Neural progenitor cell (in vitro differentiated cells): Measurements from ENCODE around the gene RAD51B. TPM values are rescaled to one million over a fixed set of nuclear protein-coding genes. Genes with fewer than 3 reads are reported as not detected.

ENCODE experiments used
- DNase-seq: peaks from one replicate; pipeline ENCODE4 v3.0.0-alpha.2; 2016; ENCODE audit warnings: low spot score
- H2AFZ ChIP-seq: fragments of 200-600 bp; sonication (generic); replicated peaks from 2 replicates; pipeline ENCODE4 v1.6.1; 2016; ENCODE audit warnings: antibody characterized with exemption
- H3F3A ChIP-seq: fragments of 200-600 bp; sonication (generic); 2 replicates; pipeline ENCODE4 v1.6.1; 2016; ENCODE audit warnings: antibody characterized with exemption, low read depth
- H3K27ac ChIP-seq: fragments of 200-600 bp; sonication (generic); 2 replicates; pipeline ENCODE4 v1.5.1; 2016; ENCODE audit warnings: mild to moderate bottlenecking
- H3K27me3 ChIP-seq: fragments of 200-600 bp; sonication (generic); 2 replicates; pipeline ENCODE4 v1.6.1; 2016; ENCODE audit warnings: mild to moderate bottlenecking, moderate library complexity
- H3K36me3 ChIP-seq: fragments of 200-600 bp; sonication (generic); 2 replicates; pipeline ENCODE4 v1.5.1; 2016
- H3K4me1 ChIP-seq: fragments of 200-600 bp; sonication (generic); 2 replicates; pipeline ENCODE4 v1.6.1; 2016; ENCODE audit warnings: mixed run types
- H3K4me2 ChIP-seq: fragments of 200-600 bp; sonication (generic); 2 replicates; pipeline ENCODE4 v1.6.1; 2016
- H3K4me3 ChIP-seq: fragments of 200-600 bp; sonication (generic); 2 replicates; pipeline ENCODE4 v1.5.1; 2016
- H3K79me2 ChIP-seq: fragments of 200-600 bp; sonication (generic); 2 replicates; pipeline ENCODE4 v1.6.1; 2016; ENCODE audit warnings: low read depth
- H3K9ac ChIP-seq: fragments of 200-600 bp; sonication (generic); 2 replicates; pipeline ENCODE4 v1.6.1; 2016
- H3K9me3 ChIP-seq: fragments of 200-600 bp; sonication (generic); 2 replicates; pipeline ENCODE4 v1.5.1; 2016; ENCODE audit warnings: low read depth
- H4K20me1 ChIP-seq: fragments of 200-600 bp; sonication (generic); 2 replicates; pipeline ENCODE4 v1.6.1; 2016; ENCODE audit warnings: low read depth
- H3K27ac Mint-ChIP-seq: 3 replicates; pipeline ENCODE4 v1.8.0; 2021; ENCODE audit warnings: mixed read lengths
- H3K27me3 Mint-ChIP-seq: 2 replicates; pipeline ENCODE4 v1.8.0; 2022; ENCODE audit warnings: low read depth, mild to moderate bottlenecking, inconsistent platforms, moderate library complexity, mixed read lengths; ENCODE audit not compliant: insufficient read depth
- H3K36me3 Mint-ChIP-seq: 3 replicates; pipeline ENCODE4 v1.8.0; 2021; ENCODE audit warnings: mixed read lengths
- H3K4me1 Mint-ChIP-seq: 3 replicates; pipeline ENCODE4 v1.8.0; 2021; ENCODE audit warnings: mixed read lengths
- H3K4me3 Mint-ChIP-seq: 3 replicates; pipeline ENCODE4 v1.8.0; 2021; ENCODE audit warnings: mild to moderate bottlenecking, moderate library complexity, mixed read lengths
- H3K9me3 Mint-ChIP-seq: 3 replicates; pipeline ENCODE4 v1.8.0; 2020; ENCODE audit warnings: mixed read lengths
- EZH2 ChIP-seq: fragments of 200-600 bp; sonication (generic); IDR thresholded peaks from 2 replicates; pipeline ENCODE4 v1.6.1; 2017; ENCODE audit warnings: antibody characterized with exemption, mild to moderate bottlenecking, moderate library complexity
- EZH2phosphoT487 ChIP-seq: fragments of 200-600 bp; sonication (generic); IDR thresholded peaks from 2 replicates; pipeline ENCODE4 v1.6.1; 2017; ENCODE audit warnings: antibody characterized with exemption
- total RNA-seq: library from RNA; depleted of rRNA; stranded (reverse); fragments of >200 nt; gene quantifications from 2 replicates; pipeline ENCODE4 v1.2.3, GENCODE V29; 2015; ENCODE audit warnings: low replicate concordance
- TF ChIP-seq, protein P1 (sequence below): fragments of 200-600 bp; sonication (generic); IDR thresholded peaks from 2 replicates; pipeline ENCODE4 v1.5.1; 2017; ENCODE audit warnings: antibody characterized with exemption, mild to moderate bottlenecking

RAD51B gene
- total RNA-seq, 1 donor from 2014 or later: 50.5 TPM

- no peak overlapping the region for H3K4me3 ChIP-seq
- peaks cover 3% of the 10 kb centered on the region for H3K4me1 Mint-ChIP-seq
- no peaks in the 10 kb centered on the region for H4K20me1 ChIP-seq
- H3K4me2 ChIP-seq: no peak overlapping the region
- H3F3A ChIP-seq: no peaks in the 10 kb centered on the region
- no peak overlapping the region for H3K4me3 Mint-ChIP-seq
- H3K36me3 ChIP-seq: no peaks in the 10 kb centered on the region
- H3K27ac ChIP-seq: no peak overlapping the region
- no peak for TF ChIP-seq EZH2phosphoT487
- no peak for DNase-seq
- H3K79me2 ChIP-seq: no peaks in the 10 kb centered on the region
- H3K4me1 ChIP-seq: no peaks in the 10 kb centered on the region
- peaks cover 3% of the 10 kb centered on the region for H3K36me3 Mint-ChIP-seq
- H3K27ac Mint-ChIP-seq: no peak overlapping the region
- no peaks in the 10 kb centered on the region for H3K27me3 Mint-ChIP-seq
- no peak overlapping the region for H2AFZ ChIP-seq
- peaks cover 14% of the 10 kb centered on the region for H3K9me3 Mint-ChIP-seq
- H3K27me3 ChIP-seq: no peaks in the 10 kb centered on the region
- no peaks in the 10 kb centered on the region for H3K9me3 ChIP-seq
- H3K9ac ChIP-seq: no peak overlapping the region
Measured at GRCh38 chr14:67999290-67999689, 179.7 kb downstream of the RAD51B start.

GRCh38 chr14:67999705-68000384, 180.3 kb downstream of the RAD51B start:
- Histone ChIP-seq H3K4me3 (no peak overlapping the region), H3K4me2 (no peak overlapping the region), H3F3A (no peaks in the 10 kb centered on the region), H3K27ac (no peak overlapping the region), H3K36me3 (no peaks in the 10 kb centered on the region), H3K4me1 (no peaks in the 10 kb centered on the region), H3K27me3 (no peaks in the 10 kb centered on the region), H3K9ac (no peak overlapping the region), H3K9me3 (no peaks in the 10 kb centered on the region), H2AFZ (no peak overlapping the region), H3K79me2 (no peaks in the 10 kb centered on the region), H4K20me1 (no peaks in the 10 kb centered on the region)
- no peak for DNase-seq
- no peaks in the 10 kb centered on the region for H3K27me3 Mint-ChIP-seq
- TF ChIP-seq, protein P1, sequence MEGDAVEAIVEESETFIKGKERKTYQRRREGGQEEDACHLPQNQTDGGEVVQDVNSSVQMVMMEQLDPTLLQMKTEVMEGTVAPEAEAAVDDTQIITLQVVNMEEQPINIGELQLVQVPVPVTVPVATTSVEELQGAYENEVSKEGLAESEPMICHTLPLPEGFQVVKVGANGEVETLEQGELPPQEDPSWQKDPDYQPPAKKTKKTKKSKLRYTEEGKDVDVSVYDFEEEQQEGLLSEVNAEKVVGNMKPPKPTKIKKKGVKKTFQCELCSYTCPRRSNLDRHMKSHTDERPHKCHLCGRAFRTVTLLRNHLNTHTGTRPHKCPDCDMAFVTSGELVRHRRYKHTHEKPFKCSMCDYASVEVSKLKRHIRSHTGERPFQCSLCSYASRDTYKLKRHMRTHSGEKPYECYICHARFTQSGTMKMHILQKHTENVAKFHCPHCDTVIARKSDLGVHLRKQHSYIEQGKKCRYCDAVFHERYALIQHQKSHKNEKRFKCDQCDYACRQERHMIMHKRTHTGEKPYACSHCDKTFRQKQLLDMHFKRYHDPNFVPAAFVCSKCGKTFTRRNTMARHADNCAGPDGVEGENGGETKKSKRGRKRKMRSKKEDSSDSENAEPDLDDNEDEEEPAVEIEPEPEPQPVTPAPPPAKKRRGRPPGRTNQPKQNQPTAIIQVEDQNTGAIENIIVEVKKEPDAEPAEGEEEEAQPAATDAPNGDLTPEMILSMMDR: no peak
- TF ChIP-seq EZH2phosphoT487: no peak
- TF ChIP-seq EZH2: no peak
- H3K36me3 Mint-ChIP-seq: peaks cover 3% of the 10 kb centered on the region
- H3K4me3 Mint-ChIP-seq: no peak overlapping the region
- peaks cover 14% of the 10 kb centered on the region for H3K9me3 Mint-ChIP-seq
- H3K4me1 Mint-ChIP-seq: peaks cover 3% of the 10 kb centered on the region
- H3K27ac Mint-ChIP-seq: no peak overlapping the region

GRCh38 chr14:68000511-68000910, 180.9 kb downstream of the RAD51B start:
- Mint-ChIP-seq H3K27me3 (no peaks in the 10 kb centered on the region), H3K9me3 (peaks cover 14% of the 10 kb centered on the region), H3K4me1 (peaks cover 3% of the 10 kb centered on the region), H3K4me3 (no peak overlapping the region), H3K27ac (no peak overlapping the region), H3K36me3 (peaks cover 3% of the 10 kb centered on the region)
- H3K27me3 ChIP-seq: no peaks in the 10 kb centered on the region
- H3K36me3 ChIP-seq: no peaks in the 10 kb centered on the region
- no peaks in the 10 kb centered on the region for H4K20me1 ChIP-seq
- H3K9me3 ChIP-seq: no peaks in the 10 kb centered on the region
- H2AFZ ChIP-seq: no peak overlapping the region
- H3K27ac ChIP-seq: no peak overlapping the region
- no peaks in the 10 kb centered on the region for H3K79me2 ChIP-seq
- no peak overlapping the region for H3K4me2 ChIP-seq
- no peak overlapping the region for H3K9ac ChIP-seq
- no peak overlapping the region for H3K4me3 ChIP-seq
- no peaks in the 10 kb centered on the region for H3F3A ChIP-seq
- H3K4me1 ChIP-seq: no peaks in the 10 kb centered on the region
- no peak for TF ChIP-seq EZH2phosphoT487
- TF ChIP-seq, protein P1: no peak
- TF ChIP-seq EZH2: no peak
- no peak for DNase-seq

DNA sequence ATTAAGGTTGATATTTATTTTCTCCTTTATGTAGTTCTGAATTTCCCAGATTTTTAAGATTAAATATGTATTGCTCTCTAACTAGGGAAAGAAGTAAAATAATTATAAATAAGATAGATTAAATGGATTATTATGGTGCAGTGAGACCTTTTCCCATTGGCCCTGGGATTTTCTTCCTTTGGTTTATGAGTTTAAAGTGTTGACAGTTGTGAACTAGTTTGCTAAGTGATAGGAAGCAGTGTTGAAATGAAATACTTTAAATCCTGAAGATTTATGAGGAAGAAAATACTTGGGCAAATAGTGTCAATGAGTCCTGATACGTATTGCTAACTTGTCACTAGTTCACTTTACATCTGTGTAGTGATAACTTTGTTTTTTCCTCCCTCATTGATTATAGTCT, 188.9 kb downstream of the RAD51B start:
- H3K36me3 ChIP-seq: no peaks in the 10 kb centered on the region
- Mint-ChIP-seq H3K36me3 (no peaks in the 10 kb centered on the region), H3K27me3 (no peaks in the 10 kb centered on the region), H3K27ac (no peak overlapping the region), H3K4me3 (no peak overlapping the region), H3K9me3 (peaks cover under 1% of the 10 kb centered on the region), H3K4me1 (peaks cover 9% of the 10 kb centered on the region)
- DNase-seq: no peak
- no peaks in the 10 kb centered on the region for H3K9me3 ChIP-seq
- TF ChIP-seq EZH2 (no peak), EZH2phosphoT487 (no peak)
- TF ChIP-seq, protein P1: no peak
- H3K4me2 ChIP-seq: no peak overlapping the region
- H4K20me1 ChIP-seq: no peaks in the 10 kb centered on the region
- no peak overlapping the region for H3K4me3 ChIP-seq
- no peak overlapping the region for H2AFZ ChIP-seq
- no peaks in the 10 kb centered on the region for H3K27me3 ChIP-seq
- H3K9ac ChIP-seq: no peak overlapping the region
- no peak overlapping the region for H3K27ac ChIP-seq
- H3F3A ChIP-seq: peaks cover 4% of the 10 kb centered on the region
- H3K4me1 ChIP-seq: no peaks in the 10 kb centered on the region
- H3K79me2 ChIP-seq: no peaks in the 10 kb centered on the region
